Astrocyte of the spinal cord (primary cell): ENCODE data around the gene BCS1L.

Source experiments
- DNase-seq: peaks from one replicate; pipeline ENCODE4 v3.0.0; 2011; ENCODE audit warnings: low read depth, low spot score
- H3K4me3 ChIP-seq: 2 replicates; pipeline ENCODE4 v1.5.1; 2011; ENCODE audit warnings: low read depth, mild to moderate bottlenecking, low read length, moderate library complexity
- CTCF ChIP-seq: IDR thresholded peaks from 2 replicates; pipeline ENCODE4 v1.5.1; 2012; ENCODE audit warnings: low read depth, mild to moderate bottlenecking, low read length, inconsistent platforms
- in situ Hi-C: cut with HindIII; loops from 2 replicates; pipeline ENCODE4 v1.10.0; 2017; ENCODE audit warnings: low sequenced_read_pairs

Gene BCS1L, protein sequence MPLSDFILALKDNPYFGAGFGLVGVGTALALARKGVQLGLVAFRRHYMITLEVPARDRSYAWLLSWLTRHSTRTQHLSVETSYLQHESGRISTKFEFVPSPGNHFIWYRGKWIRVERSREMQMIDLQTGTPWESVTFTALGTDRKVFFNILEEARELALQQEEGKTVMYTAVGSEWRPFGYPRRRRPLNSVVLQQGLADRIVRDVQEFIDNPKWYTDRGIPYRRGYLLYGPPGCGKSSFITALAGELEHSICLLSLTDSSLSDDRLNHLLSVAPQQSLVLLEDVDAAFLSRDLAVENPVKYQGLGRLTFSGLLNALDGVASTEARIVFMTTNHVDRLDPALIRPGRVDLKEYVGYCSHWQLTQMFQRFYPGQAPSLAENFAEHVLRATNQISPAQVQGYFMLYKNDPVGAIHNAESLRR

GRCh38 chr2:218659258-218659987, at the start of gene BCS1L, which contains the start of gene ZNF142:
TSS of gene BCS1L (plus strand) at chr2:218659683. CDS start at chr2:218660988, 1,305 bp downstream.
TSS of gene ZNF142 (minus strand) at chr2:218659623. CDS start at chr2:218656429, 3,194 bp downstream.
- in situ Hi-C loops: no loop called here
- DNase-seq: peak; percentile 90
- no peak for TF ChIP-seq CTCF
- peak within 1 kb of the TSS; percentile 84 for H3K4me3 ChIP-seq

DNA sequence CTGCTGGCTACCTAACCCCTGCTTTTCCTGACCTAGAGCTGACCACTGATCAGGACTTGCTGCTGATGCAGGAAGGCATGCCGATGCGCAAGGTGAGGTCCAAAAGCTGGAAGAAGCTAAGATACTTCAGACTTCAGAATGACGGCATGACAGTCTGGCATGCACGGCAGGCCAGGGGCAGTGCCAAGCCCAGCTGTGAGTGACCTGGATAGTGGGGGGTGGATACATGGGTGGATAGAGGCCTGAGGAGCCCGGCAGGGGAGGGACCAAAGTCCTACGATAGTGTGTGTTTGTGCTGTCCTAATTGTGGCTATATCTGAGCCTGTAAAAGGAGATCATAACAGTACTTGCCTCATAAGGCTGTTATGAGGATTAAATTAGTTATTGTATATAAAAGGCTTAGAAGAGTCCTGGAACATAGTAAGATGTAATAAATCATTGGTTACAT, 43.6 kb upstream of the BCS1L start:
- in situ Hi-C loops: no loop called here
- no peak overlapping the region for H3K4me3 ChIP-seq

DNA sequence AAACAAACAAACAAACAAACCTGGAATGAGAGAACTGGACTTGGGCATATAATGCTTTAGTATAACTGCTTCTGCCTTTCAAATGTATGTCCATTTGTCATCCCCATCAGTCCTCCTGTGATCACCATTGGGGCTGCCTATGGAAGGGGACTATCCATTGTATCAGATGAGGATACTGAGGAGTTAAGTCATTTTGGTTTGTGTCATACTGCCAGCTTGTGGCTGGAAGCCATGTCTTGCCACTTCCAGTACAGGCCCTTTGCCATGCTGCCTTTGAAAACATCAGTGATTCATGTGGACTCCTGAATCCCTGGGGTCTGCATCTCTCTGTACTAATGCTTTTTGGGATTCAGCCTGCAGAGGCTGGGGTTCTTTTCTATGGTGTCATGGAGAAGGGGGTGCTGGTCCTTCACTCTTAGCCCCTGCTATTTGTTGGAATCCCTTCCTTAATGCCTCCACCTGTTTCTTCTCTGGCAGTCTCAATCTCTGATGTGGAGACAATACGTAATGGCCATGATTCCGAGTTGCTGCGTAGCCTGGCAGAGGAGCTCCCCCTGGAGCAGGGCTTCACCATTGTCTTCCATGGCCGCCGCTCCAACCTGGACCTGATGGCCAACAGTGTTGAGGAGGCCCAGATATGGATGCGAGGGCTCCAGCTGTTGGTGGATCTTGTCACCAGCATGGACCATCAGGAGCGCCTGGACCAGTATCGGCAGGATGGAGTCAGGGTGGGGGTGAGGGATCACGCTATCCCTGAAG, 41.2 kb upstream of the BCS1L start:
- in situ Hi-C loops: no loop called here
- no peak overlapping the region for H3K4me3 ChIP-seq
- TF ChIP-seq CTCF: no peak
- DNase-seq: no peak

More for the DNA sequence above, 43.6 kb upstream of the BCS1L start:
- TF ChIP-seq CTCF: no peak
- no peak for DNase-seq

GRCh38 chr2:218621007-218621406, 38.5 kb upstream of the BCS1L start:
- TF ChIP-seq CTCF: no peak
- no peak overlapping the region for H3K4me3 ChIP-seq
- in situ Hi-C loops: no loop called here
- DNase-seq: no peak

DNA sequence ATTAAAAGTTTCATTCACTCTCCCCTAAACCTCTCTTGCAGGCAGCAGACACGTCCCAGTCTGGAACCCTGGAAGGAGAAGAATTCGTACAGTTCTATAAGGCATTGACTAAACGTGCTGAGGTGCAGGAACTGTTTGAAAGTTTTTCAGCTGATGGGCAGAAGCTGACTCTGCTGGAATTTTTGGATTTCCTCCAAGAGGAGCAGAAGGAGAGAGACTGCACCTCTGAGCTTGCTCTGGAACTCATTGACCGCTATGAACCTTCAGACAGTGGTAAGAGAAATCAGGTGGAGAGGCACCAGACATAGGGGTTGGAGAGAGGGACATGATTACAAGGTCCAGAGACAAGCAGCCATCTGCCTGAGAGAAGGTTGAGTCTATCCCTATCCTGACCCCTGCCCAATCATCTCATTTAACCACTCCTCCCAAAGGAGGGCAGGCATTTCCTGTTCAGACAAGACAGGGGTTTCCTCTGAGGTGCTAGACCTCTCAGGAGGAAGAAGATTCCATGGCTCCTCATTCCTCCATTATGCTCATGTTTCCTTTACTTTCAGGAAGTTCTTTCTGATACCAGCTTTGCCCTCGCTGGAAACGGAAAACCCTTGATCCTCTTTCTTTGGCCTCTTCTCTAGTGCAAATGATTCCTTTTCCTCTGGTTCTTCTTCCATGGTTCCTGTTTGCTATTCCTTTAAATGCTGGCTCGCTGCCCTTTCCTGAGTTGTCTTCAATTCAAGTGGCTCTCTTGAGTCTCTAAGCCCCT, 36.7 kb upstream of the BCS1L start:
- in situ Hi-C loops: no loop called here
- no peak overlapping the region for H3K4me3 ChIP-seq
- DNase-seq: no peak
- no peak for TF ChIP-seq CTCF

GRCh38 chr2:218623366-218623705, 36.1 kb upstream of the BCS1L start:
- DNase-seq: no peak
- no peak overlapping the region for H3K4me3 ChIP-seq
- TF ChIP-seq CTCF: no peak
- in situ Hi-C loops: no loop called here
